ENCODE data around the gene SPSB2. TPM values are rescaled to one million over a fixed set of nuclear protein-coding genes. Genes with fewer than 3 reads are reported as not detected.
A peak's percentile ranks its signal among the peaks of the same experiment; 100 is the strongest.

Gene SPSB2
- total and polyA plus RNA-seq, 9 of the 15 experiments (the other 6 are each of a cell fraction or from before 2014, with no cell fraction given) = 0.10 to 10.6 (median 1.9) TPM

- TF ChIP-seq ZNF592 (IDR thresholded peaks at IDR 0.05) (0 out of 2 replicates have a peak, but pooled peaks have one; percentile 42), ZBTB26 (CRISPR knock-in tag; IDR thresholded peaks at IDR 0.05) (no peak), BCL6 (CRISPR knock-in tag; IDR thresholded peaks at IDR 0.05) (no peak), USF1 (CRISPR knock-in tag; IDR thresholded peaks at IDR 0.05) (peak; percentile 97), ZNF449 (CRISPR knock-in tag; IDR thresholded peaks at IDR 0.05) (no peak), LEF1 (IDR thresholded peaks at IDR 0.05) (no peak), NCOR1 (IDR thresholded peaks at IDR 0.05) (peak; percentile 52), SOX6 (IDR thresholded peaks at IDR 0.05) (peak; percentile 56; the same call in 1 of the 2 replicates), CCAR2 (IDR thresholded peaks at IDR 0.05; ENCODE audit: low read depth, low read length) (no peak), THAP7 (CRISPR knock-in tag; IDR thresholded peaks at IDR 0.05) (no peak), BRD4 (IDR thresholded peaks at IDR 0.05) (peak; percentile 83; the same call in 1 of the 2 replicates), ZNF764 (CRISPR knock-in tag; IDR thresholded peaks at IDR 0.05; ENCODE audit: low read depth) (no peak), KLF6 (CRISPR knock-in tag; IDR thresholded peaks at IDR 0.05; ENCODE audit: borderline replicate concordance) (no peak), TRIM24 (IDR thresholded peaks at IDR 0.05) (peak; percentile 63 to 81; a peak in 3 of 4 replicates), ZNF239 (CRISPR knock-in tag; IDR thresholded peaks at IDR 0.05) (no peak), KDM1A (IDR thresholded peaks at IDR 0.05) (no peak), ZNF507 (tag; conservative IDR thresholded peaks at IDR 0.05) (no peak), HNRNPL (IDR thresholded peaks at IDR 0.05; ENCODE audit: low read depth, low read length) (no peak), GTF2E2 (tag; IDR thresholded peaks at IDR 0.05) (peak; percentile 78), MEF2D (tag; conservative IDR thresholded peaks at IDR 0.05; ENCODE audit: low read depth) (no peak), ZNF316 (IDR thresholded peaks at IDR 0.05) (peak; percentile 97), RHOXF2B (CRISPR knock-in tag; conservative IDR thresholded peaks at IDR 0.05) (no peak)
Measured at GRCh38 chr12:6890789-6891645, 17.9 kb upstream of the SPSB2 start (continued).

Data from K562 (cell line).